GM18502 (cell line): ENCODE results near the gene PTPN2.
"Not testable (repeated sequence)": the region's sequence is repeated elsewhere in the genome, so short reads cannot be mapped to it uniquely, and the experiment has no call there.

Source experiments
- ATAC-seq: cut with Tn5 transposase; IDR thresholded peaks from one replicate; pipeline ENCODE4 v1.9.1; 2021; ENCODE audit warnings: mild to moderate bottlenecking; ENCODE audit not compliant: unreplicated experiment, poor library complexity

The PTPN2 gene

GRCh38 chr18:12779043-12779442 lies 105.0 kb downstream of the PTPN2 start:
- no peak for ATAC-seq

DNA sequence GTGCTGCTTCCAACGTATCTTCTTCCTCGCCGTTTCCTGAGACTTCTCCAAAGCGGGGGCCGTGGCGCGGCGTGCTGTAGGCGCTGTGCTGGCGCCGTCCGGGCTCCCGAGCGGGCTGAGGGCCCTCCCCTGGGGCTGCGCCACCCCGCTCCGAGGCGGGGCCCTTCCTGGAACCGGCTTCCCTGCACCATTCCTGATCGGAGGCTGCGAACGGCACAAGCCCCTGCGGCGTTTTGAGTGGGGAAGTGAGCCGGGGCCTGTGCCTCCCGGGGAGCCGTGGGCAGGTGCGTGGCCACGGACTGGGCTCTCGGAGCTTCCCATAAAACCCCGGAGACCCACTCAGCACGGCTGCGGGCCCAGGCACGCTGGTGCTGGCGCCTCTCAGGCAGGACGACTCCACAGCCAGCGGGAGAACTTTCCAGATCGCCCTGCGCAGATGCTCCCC lies 106.5 kb downstream of the PTPN2 start:
- ATAC-seq = no peak

GRCh38 chr18:12776821-12777471 lies 107.1 kb downstream of the PTPN2 start:
- ATAC-seq = no peak

- not testable (repeated sequence) for ATAC-seq
These were observed 107.6 kb downstream of the PTPN2 start for GRCh38 chr18:12776415-12776814.

DNA sequence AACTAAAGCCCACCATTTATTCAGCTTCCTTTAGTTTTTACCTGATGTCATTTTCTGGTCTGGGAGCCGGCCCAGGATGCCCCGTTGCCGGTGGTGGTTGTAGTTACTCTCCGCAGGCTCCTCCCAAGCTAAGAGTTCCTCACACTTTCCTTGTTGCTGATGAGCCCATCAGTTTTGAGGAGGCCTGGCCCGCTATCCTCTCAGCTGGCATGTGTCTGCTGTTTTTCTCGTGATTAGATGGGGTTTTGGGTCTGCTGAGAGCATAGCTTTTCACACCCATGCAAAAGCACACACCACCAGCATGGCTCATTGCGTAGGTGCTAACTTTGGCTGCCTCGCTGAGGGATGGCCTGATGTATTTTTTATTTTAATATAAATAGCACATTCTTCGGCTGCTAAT lies 109.1 kb downstream of the PTPN2 start:
- ATAC-seq = no peak

GRCh38 chr18:12773369-12773768 lies 110.7 kb downstream of the PTPN2 start:
- ATAC-seq = no peak

DNA sequence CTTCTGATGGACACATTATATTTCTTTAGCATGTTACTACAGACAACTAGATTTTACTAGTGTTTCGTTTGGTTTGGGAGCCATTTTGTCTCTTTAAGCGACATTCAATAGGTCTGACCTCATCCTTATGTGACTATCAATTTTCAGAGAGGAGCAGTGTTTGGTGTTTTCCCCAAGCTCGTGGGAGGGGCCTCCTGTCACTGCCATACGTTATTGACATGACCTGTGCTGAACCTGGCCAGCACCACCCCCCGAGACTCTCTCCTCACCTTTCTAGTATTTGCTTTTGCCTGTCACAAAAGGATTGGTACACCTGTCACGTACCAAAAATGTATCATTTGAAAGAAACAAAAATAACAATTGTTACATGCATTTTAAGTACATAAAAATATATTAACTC lies 111.9 kb downstream of the PTPN2 start:
- ATAC-seq = no peak

- ATAC-seq = no peak
These were observed 113.4 kb downstream of the PTPN2 start for GRCh38 chr18:12770469-12771219.

- ATAC-seq = no peak
These were observed 114.2 kb downstream of the PTPN2 start for GRCh38 chr18:12769644-12770440.

- ATAC-seq = no peak
These were observed 114.9 kb downstream of the PTPN2 start for GRCh38 chr18:12769136-12769535.

- no peak for ATAC-seq
These were observed 115.4 kb downstream of the PTPN2 start for GRCh38 chr18:12768625-12769024.

DNA sequence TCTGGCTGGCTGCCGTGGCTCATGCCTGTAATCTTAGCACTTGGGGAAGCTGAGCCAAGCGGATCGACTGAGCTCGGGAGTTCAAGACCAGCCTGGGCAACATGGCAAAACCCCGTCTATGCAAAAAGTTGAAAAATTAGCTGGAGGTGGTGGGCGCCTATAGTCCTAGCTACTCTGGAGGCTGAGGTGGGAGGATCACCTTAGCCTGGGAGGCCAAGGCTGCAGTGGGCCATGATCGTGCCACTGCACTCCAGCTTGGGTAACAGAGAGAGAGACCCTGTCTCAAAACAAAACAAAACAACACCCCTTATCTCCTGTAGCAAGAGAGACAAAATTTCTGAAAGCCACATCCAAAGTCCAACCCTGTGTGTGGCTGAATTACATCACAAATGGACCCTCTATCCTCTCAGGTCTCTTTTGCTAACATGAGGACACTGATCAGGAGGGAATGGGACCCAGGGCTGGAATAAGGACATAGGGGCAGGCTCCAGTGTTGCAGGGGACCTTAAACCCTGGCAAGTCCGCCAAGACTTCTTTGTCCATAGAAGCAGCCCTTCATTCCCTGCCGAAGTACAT lies 116.4 kb downstream of the PTPN2 start:
- ATAC-seq = no peak

DNA sequence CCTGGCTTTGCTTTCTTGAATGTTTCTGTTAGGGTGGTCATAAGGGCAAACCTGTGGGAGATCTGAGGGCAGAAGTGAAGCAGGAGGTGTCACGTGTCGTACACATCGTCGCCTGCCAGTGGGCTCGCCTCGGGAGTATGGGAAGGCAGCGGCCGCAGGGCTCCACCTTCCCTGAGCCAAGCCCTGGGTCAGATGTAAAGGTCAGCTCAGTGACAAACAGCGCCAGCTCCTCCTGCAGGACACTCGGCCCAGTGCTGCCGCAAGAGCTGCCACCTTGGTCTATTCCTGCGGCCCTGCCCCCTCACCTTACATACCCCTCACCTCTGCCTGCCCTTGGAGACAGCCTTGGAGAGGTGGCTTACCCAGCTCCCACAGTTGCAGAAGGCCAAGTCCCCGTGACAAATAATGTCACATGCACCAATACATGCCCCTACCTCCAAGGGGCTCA lies 117.0 kb downstream of the PTPN2 start:
- no peak for ATAC-seq

DNA sequence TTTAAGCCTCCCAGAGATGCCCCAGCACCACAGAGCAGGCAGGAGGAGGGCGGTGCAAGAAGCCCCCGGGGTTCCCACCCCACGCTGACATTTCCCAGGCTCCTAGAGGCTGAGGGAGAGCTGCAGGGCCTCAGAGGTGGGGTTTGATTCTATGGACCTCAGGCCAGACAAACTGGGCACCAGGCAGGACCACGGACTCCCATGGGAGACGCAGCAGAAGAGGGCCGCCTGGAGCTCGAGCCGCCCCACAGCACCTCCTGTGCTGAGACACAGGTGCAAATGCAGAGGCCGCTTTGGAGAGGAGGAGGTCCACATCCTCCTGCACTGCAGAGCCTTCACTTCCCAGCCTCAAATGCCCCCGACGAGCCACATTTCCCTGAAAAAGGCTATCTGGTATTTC lies 118.5 kb downstream of the PTPN2 start:
- ATAC-seq = no peak

- no peak for ATAC-seq
These were observed 118.9 kb downstream of the PTPN2 start for GRCh38 chr18:12765126-12765525.

DNA sequence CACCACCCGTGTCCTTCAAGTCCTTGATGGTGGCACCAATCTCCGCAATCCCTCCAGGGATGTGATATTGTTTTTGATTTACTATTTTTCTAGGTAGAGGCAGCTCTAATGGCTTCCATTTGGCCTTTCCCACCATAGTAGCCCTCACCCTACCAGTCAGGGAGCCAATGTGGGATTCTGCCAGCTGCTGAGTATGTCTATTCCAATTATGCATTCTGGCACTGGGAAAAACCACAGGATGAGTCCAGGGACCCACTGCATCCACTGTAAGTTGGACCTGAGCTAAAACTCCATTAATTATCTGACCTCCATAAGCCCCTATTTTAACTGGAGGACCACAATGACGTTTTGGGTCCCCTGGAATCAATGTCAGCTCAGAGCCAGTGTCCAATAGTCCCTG lies 125.5 kb downstream of the PTPN2 start:
- not testable (repeated sequence) for ATAC-seq

DNA sequence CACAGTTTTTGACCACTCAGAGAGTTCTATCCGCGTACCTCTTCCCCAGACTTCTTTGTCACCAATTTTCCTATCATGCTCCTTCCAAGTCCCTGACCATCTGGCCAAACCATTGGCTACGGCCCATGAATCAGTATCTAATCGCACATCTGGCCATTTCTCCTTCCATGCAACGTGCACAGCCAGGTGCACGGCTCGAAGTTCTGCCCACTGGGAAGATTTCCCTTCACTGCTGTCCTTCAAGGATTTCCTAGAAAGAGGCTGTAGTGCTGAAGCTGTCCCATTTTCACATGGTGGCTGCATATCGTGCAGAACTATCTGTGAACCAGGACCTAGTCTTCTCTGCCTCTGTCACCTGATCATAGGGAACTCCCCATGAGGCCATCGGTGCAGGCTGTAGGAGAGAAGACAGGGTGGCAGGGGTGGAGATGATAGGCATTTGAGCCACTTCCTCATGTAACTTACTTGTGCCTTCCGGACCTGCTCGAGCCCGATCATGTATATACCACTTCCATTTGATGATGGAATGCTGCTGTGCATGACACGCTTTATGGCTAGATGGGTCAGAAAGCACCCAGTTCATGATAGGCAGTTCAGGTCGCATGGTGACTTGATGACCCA lies 127.3 kb downstream of the PTPN2 start:
- ATAC-seq = not testable (repeated sequence)

- ATAC-seq = not testable (repeated sequence)
These were observed 128.4 kb downstream of the PTPN2 start for GRCh38 chr18:12755606-12756005.

DNA sequence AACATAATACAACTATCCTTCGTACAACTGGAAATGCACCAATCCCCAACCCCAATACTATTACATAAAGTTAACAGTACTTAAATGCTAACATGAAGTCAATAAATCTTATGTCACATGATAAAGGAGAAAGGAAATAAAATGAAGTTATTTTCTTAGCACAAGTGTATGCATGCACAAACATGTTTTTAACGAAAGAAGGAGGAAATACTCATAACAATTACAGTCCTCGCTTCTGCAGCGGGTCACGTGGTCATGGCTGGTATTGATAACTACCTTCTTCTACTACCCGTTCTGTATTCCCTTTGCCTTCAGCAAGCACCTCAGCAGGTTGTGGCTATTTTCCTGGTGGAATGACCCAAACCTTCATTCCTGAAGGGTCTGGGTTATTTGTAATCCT lies 129.5 kb downstream of the PTPN2 start:
- ATAC-seq = no peak

- ATAC-seq = no peak
These were observed 132.1 kb downstream of the PTPN2 start for GRCh38 chr18:12751891-12752290.
